ENCODE measurements around the gene POMGNT1.

DNA sequence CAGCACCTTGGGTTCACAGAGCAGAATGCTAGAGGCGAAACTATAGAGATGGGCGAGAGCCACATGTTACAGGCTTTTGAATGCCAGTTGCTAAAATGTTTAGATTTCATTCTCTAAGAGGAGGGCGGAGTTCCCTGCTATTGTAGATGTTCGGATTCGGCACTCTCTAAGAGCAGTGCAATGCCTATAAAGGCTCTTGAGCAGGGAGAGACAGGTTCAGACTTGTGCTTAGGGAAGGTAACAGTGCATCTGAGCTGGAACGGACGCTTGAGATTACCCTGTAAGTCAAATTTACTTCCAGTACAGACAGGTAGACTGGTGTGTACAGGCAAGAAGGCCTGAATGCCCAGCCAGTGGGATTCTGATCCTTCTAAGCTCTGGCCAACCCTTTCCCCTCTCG, 20.2 kb upstream of the POMGNT1 start:
- TF ChIP-seq, protein P1, sequence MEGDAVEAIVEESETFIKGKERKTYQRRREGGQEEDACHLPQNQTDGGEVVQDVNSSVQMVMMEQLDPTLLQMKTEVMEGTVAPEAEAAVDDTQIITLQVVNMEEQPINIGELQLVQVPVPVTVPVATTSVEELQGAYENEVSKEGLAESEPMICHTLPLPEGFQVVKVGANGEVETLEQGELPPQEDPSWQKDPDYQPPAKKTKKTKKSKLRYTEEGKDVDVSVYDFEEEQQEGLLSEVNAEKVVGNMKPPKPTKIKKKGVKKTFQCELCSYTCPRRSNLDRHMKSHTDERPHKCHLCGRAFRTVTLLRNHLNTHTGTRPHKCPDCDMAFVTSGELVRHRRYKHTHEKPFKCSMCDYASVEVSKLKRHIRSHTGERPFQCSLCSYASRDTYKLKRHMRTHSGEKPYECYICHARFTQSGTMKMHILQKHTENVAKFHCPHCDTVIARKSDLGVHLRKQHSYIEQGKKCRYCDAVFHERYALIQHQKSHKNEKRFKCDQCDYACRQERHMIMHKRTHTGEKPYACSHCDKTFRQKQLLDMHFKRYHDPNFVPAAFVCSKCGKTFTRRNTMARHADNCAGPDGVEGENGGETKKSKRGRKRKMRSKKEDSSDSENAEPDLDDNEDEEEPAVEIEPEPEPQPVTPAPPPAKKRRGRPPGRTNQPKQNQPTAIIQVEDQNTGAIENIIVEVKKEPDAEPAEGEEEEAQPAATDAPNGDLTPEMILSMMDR (IDR thresholded peaks at IDR 0.05): no peak
- TF ChIP-seq ZFX (IDR thresholded peaks at IDR 0.05; ENCODE audit: borderline replicate concordance): no peak

All from 22Rv1 (cell line).